GM19240 (cell line): Measurements from ENCODE around the gene ARHGAP42.

Source experiments
- DNase-seq: peaks from one replicate; pipeline ENCODE4 v3.0.0; 2011; ENCODE audit warnings: low spot score; ENCODE audit not compliant: insufficient read length

ARHGAP42 gene

GRCh38 chr11:100681064-100681502 lies 6.0 kb upstream of the ARHGAP42 start:
- peak; percentile 77 for DNase-seq

GRCh38 chr11:100682247-100682969 lies 4.7 kb upstream of the ARHGAP42 start:
- no peak for DNase-seq

GRCh38 chr11:100683126-100683525 lies 4.0 kb upstream of the ARHGAP42 start:
- DNase-seq, result no peak

- no peak for DNase-seq
Observed at GRCh38 chr11:100684101-100685065, 2.7 kb upstream of the ARHGAP42 start.

- DNase-seq, result no peak
Observed at GRCh38 chr11:100686476-100687053, 523 bp upstream of the ARHGAP42 start.

GRCh38 chr11:100687630-100688395 lies 725 bp downstream of the ARHGAP42 start:
- DNase-seq, result peak; percentile 31

GRCh38 chr11:100689141-100689540 lies 2.1 kb downstream of the ARHGAP42 start:
- DNase-seq, result no peak

- no peak for DNase-seq
Observed at GRCh38 chr11:100691896-100692653, 5.0 kb downstream of the ARHGAP42 start.

GRCh38 chr11:100695911-100696310 lies 8.8 kb downstream of the ARHGAP42 start:
- no peak for DNase-seq

- no peak for DNase-seq
Observed at GRCh38 chr11:100703139-100703538, 16.1 kb downstream of the ARHGAP42 start.

GRCh38 chr11:100703801-100704575 lies 16.9 kb downstream of the ARHGAP42 start:
- DNase-seq, result no peak

GRCh38 chr11:100705447-100705846 lies 18.4 kb downstream of the ARHGAP42 start:
- DNase-seq, result no peak

- DNase-seq, result no peak
Observed at GRCh38 chr11:100706179-100706578, 19.1 kb downstream of the ARHGAP42 start.

GRCh38 chr11:100709233-100709957 lies 22.3 kb downstream of the ARHGAP42 start:
- no peak for DNase-seq

- no peak for DNase-seq
Observed at GRCh38 chr11:100711984-100712383, 24.9 kb downstream of the ARHGAP42 start.

- no peak for DNase-seq
Observed at GRCh38 chr11:100712583-100712982, 25.5 kb downstream of the ARHGAP42 start.

GRCh38 chr11:100715165-100715761 lies 28.2 kb downstream of the ARHGAP42 start:
- DNase-seq, result no peak

GRCh38 chr11:100716838-100717237 lies 29.8 kb downstream of the ARHGAP42 start:
- no peak for DNase-seq

GRCh38 chr11:100719362-100719761 lies 32.3 kb downstream of the ARHGAP42 start:
- DNase-seq, result no peak
